NCI-H526 (cell line): ENCODE measurements around the gene CDAN1.

Experiments used
- DNase-seq, 2 experiments: peaks; one replicate each; lab custom pipeline; 2025; lab: John Stamatoyannopoulos, UW

Gene CDAN1

GRCh38 chr15:42735382-42736165 lies 1.4 kb downstream of the CDAN1 start:
- no peak for DNase-seq

GRCh38 chr15:42734076-42734672 lies 2.8 kb downstream of the CDAN1 start:
- no peak for DNase-seq

- no peak for DNase-seq
These were observed 3.9 kb downstream of the CDAN1 start for GRCh38 chr15:42733027-42733426.

GRCh38 chr15:42732095-42732827 lies 4.7 kb downstream of the CDAN1 start:
- no peak for DNase-seq

GRCh38 chr15:42731461-42731860 lies 5.5 kb downstream of the CDAN1 start:
- DNase-seq: no peak

GRCh38 chr15:42730536-42730935 lies 6.4 kb downstream of the CDAN1 start:
- DNase-seq: no peak

GRCh38 chr15:42730135-42730534 lies 6.8 kb downstream of the CDAN1 start:
- no peak for DNase-seq

GRCh38 chr15:42729409-42729808 lies 7.5 kb downstream of the CDAN1 start:
- no peak for DNase-seq

- no peak for DNase-seq
These were observed 8.0 kb downstream of the CDAN1 start for GRCh38 chr15:42728972-42729371.

- DNase-seq: no peak
These were observed 8.4 kb downstream of the CDAN1 start for GRCh38 chr15:42728560-42728959.

- DNase-seq: no peak
These were observed 9.1 kb downstream of the CDAN1 start for GRCh38 chr15:42727750-42728381.

GRCh38 chr15:42726114-42726513 lies 10.8 kb downstream of the CDAN1 start:
- no peak for DNase-seq

GRCh38 chr15:42725331-42725903 lies 11.5 kb downstream of the CDAN1 start:
- no peak for DNase-seq

GRCh38 chr15:42724276-42724675 lies 12.7 kb downstream of the CDAN1 start:
- no peak for DNase-seq

- DNase-seq: no peak
These were observed 13.9 kb downstream of the CDAN1 start for GRCh38 chr15:42723068-42723467.

GRCh38 chr15:42721916-42722315 lies 15.0 kb downstream of the CDAN1 start:
- no peak for DNase-seq

GRCh38 chr15:42721016-42721415 lies 15.9 kb downstream of the CDAN1 start:
- DNase-seq: no peak

GRCh38 chr15:42720071-42720470 lies 16.9 kb downstream of the CDAN1 start:
- DNase-seq: no peak

- DNase-seq: no peak
These were observed 17.9 kb downstream of the CDAN1 start for GRCh38 chr15:42719043-42719442.

GRCh38 chr15:42716626-42717025 lies 20.3 kb downstream of the CDAN1 start:
- no peak for DNase-seq

GRCh38 chr15:42716125-42716524 lies 20.8 kb downstream of the CDAN1 start:
- DNase-seq: no peak

GRCh38 chr15:42712584-42712983 lies 24.3 kb downstream of the CDAN1 start:
- DNase-seq: no peak
